NCI-H748 (cell line): ENCODE data around the gene TRMT10B.
"Not testable (repeated sequence)": the region's sequence is repeated elsewhere in the genome, so short reads cannot be mapped to it uniquely, and the experiment has no call there.

ENCODE experiments used
- DNase-seq: peaks from one replicate; lab custom pipeline; 2025; ENCODE audit not compliant: unreplicated experiment; lab: John Stamatoyannopoulos, UW

TRMT10B gene

GRCh38 chr9:37751186-37751585 is 2.4 kb upstream of the TRMT10B start:
- DNase-seq = no peak

- DNase-seq = not testable (repeated sequence)
Observed at GRCh38 chr9:37751704-37752103, 1.9 kb upstream of the TRMT10B start.

GRCh38 chr9:37752112-37752511 is 1.5 kb upstream of the TRMT10B start:
- DNase-seq = not testable (repeated sequence)

GRCh38 chr9:37752642-37753488 is 740 bp upstream of the TRMT10B start:
- DNase-seq = no peak

- DNase-seq = no peak
Observed at GRCh38 chr9:37758747-37759146, 5.1 kb downstream of the TRMT10B start.

- no peak for DNase-seq
Observed at GRCh38 chr9:37760416-37761161, 7.0 kb downstream of the TRMT10B start.

GRCh38 chr9:37761511-37761910 is 7.9 kb downstream of the TRMT10B start:
- DNase-seq = no peak

GRCh38 chr9:37765263-37765662 is 11.7 kb downstream of the TRMT10B start:
- DNase-seq = not testable (repeated sequence)

GRCh38 chr9:37769306-37769705 is 15.7 kb downstream of the TRMT10B start:
- no peak for DNase-seq

GRCh38 chr9:37769995-37770394 is 16.4 kb downstream of the TRMT10B start:
- no peak for DNase-seq

- DNase-seq = no peak
Observed at GRCh38 chr9:37775216-37775919, 21.8 kb downstream of the TRMT10B start.

- no peak for DNase-seq
Observed at GRCh38 chr9:37776328-37776727, 22.7 kb downstream of the TRMT10B start.

- DNase-seq = no peak
Observed at GRCh38 chr9:37778534-37778933, 24.9 kb downstream of the TRMT10B start.

- peak; percentile 47 for DNase-seq
Observed at GRCh38 chr9:37784291-37784615, 30.6 kb downstream of the TRMT10B start.

GRCh38 chr9:37784616-37785483 is 31.2 kb downstream of the TRMT10B start, which contains the start of gene EXOSC3:
TSS of gene EXOSC3 (minus strand) at chr9:37785064. CDS start at chr9:37785044, 20 bp downstream.
- DNase-seq = peak; percentile 94

- no peak for DNase-seq
Observed at GRCh38 chr9:37787059-37787458, 33.5 kb downstream of the TRMT10B start.

GRCh38 chr9:37788332-37788731 is 34.7 kb downstream of the TRMT10B start:
- no peak for DNase-seq

- no peak for DNase-seq
Observed at GRCh38 chr9:37790096-37790495, 36.5 kb downstream of the TRMT10B start.

GRCh38 chr9:37792122-37792521 is 38.5 kb downstream of the TRMT10B start:
- DNase-seq = no peak

- DNase-seq = no peak
Observed at GRCh38 chr9:37796232-37796631, 42.6 kb downstream of the TRMT10B start.

GRCh38 chr9:37798677-37799076 is 45.1 kb downstream of the TRMT10B start:
- no peak for DNase-seq
